MM.1S (cell line): ENCODE results near the gene PPM1M.

Experiments used
- DNase-seq: peaks from one replicate; pipeline ENCODE4 v3.0.0-alpha.2; 2015
- H2AFZ ChIP-seq: fragments of 300-600 bp; sonication (generic); 2 replicates; pipeline ENCODE4 v1.6.0; 2016; ENCODE audit warnings: antibody characterized with exemption, low read length
- H3F3A ChIP-seq: fragments of 300-600 bp; sonication (generic); 2 replicates; pipeline ENCODE4 v1.6.1; 2016; ENCODE audit warnings: mild to moderate bottlenecking, antibody characterized with exemption, low read length, moderate library complexity, mixed read lengths; ENCODE audit not compliant: insufficient read depth
- H3K27ac ChIP-seq: fragments of 300-600 bp; sonication (generic); 2 replicates; pipeline ENCODE4 v1.5.1; 2016; ENCODE audit warnings: mild to moderate bottlenecking, low read length
- H3K27me3 ChIP-seq: fragments of 300-600 bp; sonication (generic); replicated peaks from 2 replicates; pipeline ENCODE4 v1.6.0; 2016; ENCODE audit warnings: low read length; ENCODE audit not compliant: insufficient read depth
- H3K36me3 ChIP-seq: fragments of 300-600 bp; sonication (generic); replicated peaks from 2 replicates; pipeline ENCODE4 v1.6.1; 2016; ENCODE audit warnings: mild to moderate bottlenecking, low read length, mixed read lengths; ENCODE audit not compliant: insufficient read depth
- H3K4me1 ChIP-seq: fragments of 300-600 bp; sonication (generic); 2 replicates; pipeline ENCODE4 v1.6.1; 2016; ENCODE audit warnings: low read length, mixed read lengths
- H3K4me2 ChIP-seq: fragments of 300-600 bp; sonication (generic); 2 replicates; pipeline ENCODE4 v1.6.0; 2016; ENCODE audit warnings: low read depth, low read length
- H3K4me3 ChIP-seq: fragments of 300-600 bp; sonication (generic); 2 replicates; pipeline ENCODE4 v1.5.1; 2016; ENCODE audit warnings: low read length, mixed read lengths
- H3K79me2 ChIP-seq: fragments of 300-600 bp; sonication (generic); 2 replicates; pipeline ENCODE4 v1.6.1; 2016; ENCODE audit warnings: mixed run types, low read length, mixed read lengths
- H3K9ac ChIP-seq: fragments of 300-600 bp; sonication (generic); 2 replicates; pipeline ENCODE4 v1.6.1; 2016; ENCODE audit warnings: low read length, mixed read lengths
- H3K9me2 ChIP-seq: fragments of 300-600 bp; sonication (generic); replicated peaks from 2 replicates; pipeline ENCODE4 v1.6.1; 2016; ENCODE audit warnings: mild to moderate bottlenecking, low read length, mixed read lengths; ENCODE audit not compliant: insufficient read depth
- H3K9me3 ChIP-seq: fragments of 300-600 bp; sonication (generic); replicated peaks from 2 replicates; pipeline ENCODE4 v1.6.1; 2016; ENCODE audit warnings: mild to moderate bottlenecking, low read length, mixed read lengths; ENCODE audit not compliant: insufficient read depth
- H4K20me1 ChIP-seq: fragments of 300-600 bp; sonication (generic); 2 replicates; pipeline ENCODE4 v1.6.1; 2016; ENCODE audit warnings: mild to moderate bottlenecking, low read length, moderate library complexity, mixed read lengths; ENCODE audit not compliant: insufficient read depth
- CTCF ChIP-seq: fragments of 300-600 bp; sonication (generic); IDR thresholded peaks from 2 replicates; pipeline ENCODE4 v1.5.1; 2016; ENCODE audit warnings: antibody characterized with exemption, low read length, mixed read lengths
- EZH2 ChIP-seq: fragments of 300-600 bp; sonication (generic); optimal IDR thresholded peaks from 2 replicates; pipeline ENCODE3; 2017; ENCODE audit warnings: low read depth, mild to moderate bottlenecking, antibody characterized with exemption, low read length, mixed read lengths
- EZH2phosphoT487 ChIP-seq: fragments of 300-600 bp; sonication (generic); IDR thresholded peaks from 2 replicates; pipeline ENCODE4 v1.6.1; 2018; ENCODE audit warnings: antibody characterized with exemption, low read length

Gene PPM1M

GRCh38 chr3:52262447-52262846, 16.9 kb downstream of the PPM1M start:
- H4K20me1 ChIP-seq, result peaks cover 3% of the 10 kb centered on the region; the same call in 1 of the 2 replicates
- peaks cover 40% of the 10 kb centered on the region for H3K4me1 ChIP-seq
- no peak overlapping the region for H2AFZ ChIP-seq
- H3K27ac ChIP-seq, result peak overlapping the region; percentile 51; the same call in 1 of the 2 replicates
- TF ChIP-seq EZH2phosphoT487, result no peak
- no peak for TF ChIP-seq CTCF
- no peak for TF ChIP-seq EZH2
- H3K36me3 ChIP-seq, result peaks cover 35% of the 10 kb centered on the region
- no peaks in the 10 kb centered on the region for H3K9me2 ChIP-seq
- DNase-seq, result peak; percentile 6
- no peaks in the 10 kb centered on the region for H3K9me3 ChIP-seq
- no peak overlapping the region for H3K4me3 ChIP-seq
- peaks cover 6% of the 10 kb centered on the region; the same call in 1 of the 2 replicates for H3F3A ChIP-seq
- no peak overlapping the region for H3K9ac ChIP-seq
- H3K4me2 ChIP-seq, result no peak overlapping the region
- H3K27me3 ChIP-seq, result no peaks in the 10 kb centered on the region
- peaks cover 95% of the 10 kb centered on the region for H3K79me2 ChIP-seq

DNA sequence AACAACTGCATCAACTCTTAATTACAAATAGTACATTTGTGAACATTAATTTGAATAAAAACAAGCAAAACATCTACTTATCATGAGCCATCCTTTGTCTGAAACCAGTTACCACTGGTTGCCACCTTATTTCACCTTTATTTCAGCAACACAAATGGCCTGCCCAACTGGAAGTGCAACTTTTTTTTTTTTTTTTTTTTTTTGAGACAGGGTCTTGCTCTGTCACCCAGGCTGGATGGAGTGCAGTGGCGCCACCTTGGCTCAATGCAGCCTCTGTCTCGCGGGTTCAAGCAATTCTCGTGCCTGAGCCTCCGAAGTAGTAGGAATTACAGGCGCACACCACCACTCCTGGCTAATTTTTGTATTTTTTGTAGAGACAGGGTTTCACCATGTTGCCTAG, 19.8 kb downstream of the PPM1M start:
- Histone ChIP-seq H3K27ac (no peak overlapping the region), H3K9me3 (no peaks in the 10 kb centered on the region), H3K9me2 (no peaks in the 10 kb centered on the region), H4K20me1 (peaks cover 16% of the 10 kb centered on the region), H3K36me3 (peaks cover 29% of the 10 kb centered on the region), H3K9ac (no peak overlapping the region), H3K4me3 (no peak overlapping the region), H3K27me3 (no peaks in the 10 kb centered on the region), H2AFZ (no peak overlapping the region), H3F3A (peaks cover 9% of the 10 kb centered on the region), H3K79me2 (peaks cover 97% of the 10 kb centered on the region), H3K4me1 (peaks cover 23% of the 10 kb centered on the region), H3K4me2 (no peak overlapping the region)
- DNase-seq, result peak; percentile 2
- TF ChIP-seq EZH2 (no peak), EZH2phosphoT487 (no peak), CTCF (no peak)

DNA sequence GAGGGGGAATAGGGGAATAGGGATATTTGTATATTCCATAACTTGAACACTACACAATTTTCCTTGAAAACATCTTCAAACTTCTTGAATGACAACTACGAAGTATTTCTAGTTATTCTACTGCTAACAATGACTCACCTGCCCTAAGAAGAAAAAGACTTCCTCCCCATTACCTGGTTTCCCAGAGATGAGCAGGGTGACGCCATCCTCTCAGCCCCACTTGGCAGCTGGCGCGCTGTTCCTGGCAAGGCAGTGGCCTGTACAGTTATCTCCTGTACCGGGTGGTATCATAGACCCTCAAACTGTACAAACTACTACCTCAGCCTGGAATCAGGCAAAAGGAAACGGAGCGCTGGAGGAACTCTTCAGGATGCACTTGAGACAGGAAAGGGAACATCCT, 22.5 kb downstream of the PPM1M start:
- peaks cover 27% of the 10 kb centered on the region for H3K36me3 ChIP-seq
- TF ChIP-seq EZH2 (no peak), CTCF (no peak)

More for the DNA sequence above, 22.5 kb downstream of the PPM1M start:
- Histone ChIP-seq H3K27me3 (no peaks in the 10 kb centered on the region), H3K4me1 (peaks cover 34% of the 10 kb centered on the region), H3K9me3 (no peaks in the 10 kb centered on the region), H3K9me2 (no peaks in the 10 kb centered on the region), H2AFZ (no peak overlapping the region), H3K4me2 (no peak overlapping the region), H3K4me3 (no peak overlapping the region), H3F3A (peaks cover 28% of the 10 kb centered on the region), H3K9ac (no peak overlapping the region), H4K20me1 (peaks cover 41% of the 10 kb centered on the region), H3K27ac (no peak overlapping the region), H3K79me2 (peaks cover 97% of the 10 kb centered on the region)
- peak; percentile 4 for DNase-seq
